Left renal cortex interstitium (tissue), 4 donors: ENCODE data around the gene HSPB8. TPM values are rescaled to one million over a fixed set of nuclear protein-coding genes. Genes with fewer than 3 reads are reported as not detected.
A peak's percentile ranks its signal among the peaks of the same experiment; 100 is the strongest.
"Not testable (repeated sequence)": the region's sequence is repeated elsewhere in the genome, so short reads cannot be mapped to it uniquely, and the experiment has no call there.

Source experiments
- DNase-seq, 4 donors: peaks; one replicate each; pipeline ENCODE4 v3.0.0-alpha.2; 2013; ENCODE audit warnings: low read depth in 4 of 4, low spot score in 2 of 4, missing footprints in 1 of 4
- polyA plus RNA-seq, 4 donors: library from polyadenylated mRNA; unstranded; fragments of 120-200 nt; gene quantifications; one replicate each; pipeline ENCODE4 v1.2.1, GENCODE V29; 2013; ENCODE audit not compliant: insufficient read length in 4 of 4

HSPB8 gene
- polyA plus RNA-seq, 4 donors: 6.1 to 8.9 (median 7.0) TPM

GRCh38 chr12:119202544-119202943 is 23.8 kb downstream of the HSPB8 start:
- no peak for DNase-seq

- peak in 2 of 4 donors; percentile 30 to 33 for DNase-seq
Observed at GRCh38 chr12:119204131-119204530, 25.4 kb downstream of the HSPB8 start.

DNA sequence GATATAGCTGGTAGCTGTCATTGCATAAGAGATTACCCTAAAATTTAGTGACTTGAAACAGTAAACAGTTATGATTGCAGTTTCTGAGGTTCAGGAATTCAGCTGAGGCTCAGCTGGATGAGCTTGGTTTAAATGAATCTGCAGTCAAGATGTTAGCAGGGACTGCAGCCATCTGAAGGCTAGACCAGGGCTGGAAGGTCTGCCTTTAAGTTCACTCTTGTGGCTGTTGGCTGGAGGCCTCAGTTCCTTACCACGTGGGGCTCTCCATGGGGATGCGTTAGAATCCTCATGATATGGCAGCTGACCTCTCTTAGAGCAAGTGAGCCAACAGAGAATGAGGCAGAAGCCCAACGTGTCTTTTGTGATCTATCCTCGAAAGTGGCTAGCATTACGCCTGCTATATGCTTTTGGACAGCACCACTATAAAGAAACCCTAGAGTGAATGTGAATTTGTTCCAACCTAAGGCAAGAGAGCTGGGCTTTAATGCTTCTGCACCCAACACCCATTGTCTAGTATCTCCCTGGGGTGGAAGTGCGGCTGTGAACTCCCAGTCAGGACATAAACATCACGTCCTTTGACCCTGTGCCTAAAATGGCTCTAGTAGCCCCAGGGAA is 26.0 kb downstream of the HSPB8 start:
- DNase-seq: no peak

DNA sequence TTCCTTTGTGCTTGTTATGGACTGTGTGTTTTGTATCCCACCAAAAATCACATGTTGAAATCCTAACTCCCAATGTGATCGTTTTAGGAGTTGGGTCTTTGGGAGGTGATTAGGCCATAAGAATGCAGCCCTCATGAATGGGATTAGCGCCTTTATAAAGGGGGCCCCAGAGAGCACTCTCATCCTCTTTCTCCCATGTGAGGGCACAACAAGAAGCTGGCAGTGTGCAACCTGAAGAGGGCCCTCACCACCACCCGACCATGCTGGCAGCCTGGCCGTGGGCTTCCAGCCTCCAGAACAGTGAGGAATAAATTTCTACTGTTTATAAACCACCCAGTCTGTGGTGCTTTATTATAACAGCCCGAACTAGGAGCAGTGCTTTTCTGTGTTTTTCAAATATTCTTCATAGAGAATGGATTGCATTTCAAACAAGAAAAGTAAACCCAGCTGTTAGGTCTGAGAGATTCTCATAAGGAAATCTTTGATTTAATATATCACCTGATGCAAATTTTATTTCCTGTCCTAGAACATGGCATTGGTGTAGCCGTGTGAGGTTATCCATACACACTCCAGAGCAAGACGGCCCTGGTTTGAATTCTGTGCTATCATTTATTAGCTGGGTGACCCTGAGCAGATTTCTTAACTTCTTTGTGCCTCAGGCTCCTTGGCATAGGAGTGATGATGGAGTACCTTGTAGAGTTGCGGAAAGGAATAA is 27.8 kb downstream of the HSPB8 start:
- DNase-seq: no peak

DNA sequence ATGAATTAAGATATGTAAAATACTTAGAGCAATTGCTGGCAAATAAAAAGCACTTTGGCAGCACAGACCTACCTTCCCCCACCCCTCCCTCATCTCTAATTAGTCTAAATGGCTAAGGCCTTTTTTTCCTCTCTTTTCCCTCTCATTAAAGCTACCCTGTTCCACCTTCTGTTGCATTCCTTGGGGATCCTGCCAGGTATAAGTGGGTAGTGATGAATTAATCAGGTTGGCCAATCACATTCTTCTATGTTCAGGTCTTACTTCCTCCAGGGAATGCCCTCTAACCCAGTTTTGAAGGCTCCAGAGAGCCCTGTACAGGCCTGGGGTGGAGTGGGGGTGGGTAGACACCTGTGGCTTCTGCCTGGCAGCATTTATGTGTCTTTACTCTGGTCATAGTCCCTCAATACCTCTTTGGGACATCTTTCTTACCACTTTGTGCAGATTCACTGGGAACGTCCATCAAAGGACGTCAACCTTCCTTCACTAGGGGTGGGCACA is 28.4 kb downstream of the HSPB8 start:
- DNase-seq: no peak

DNA sequence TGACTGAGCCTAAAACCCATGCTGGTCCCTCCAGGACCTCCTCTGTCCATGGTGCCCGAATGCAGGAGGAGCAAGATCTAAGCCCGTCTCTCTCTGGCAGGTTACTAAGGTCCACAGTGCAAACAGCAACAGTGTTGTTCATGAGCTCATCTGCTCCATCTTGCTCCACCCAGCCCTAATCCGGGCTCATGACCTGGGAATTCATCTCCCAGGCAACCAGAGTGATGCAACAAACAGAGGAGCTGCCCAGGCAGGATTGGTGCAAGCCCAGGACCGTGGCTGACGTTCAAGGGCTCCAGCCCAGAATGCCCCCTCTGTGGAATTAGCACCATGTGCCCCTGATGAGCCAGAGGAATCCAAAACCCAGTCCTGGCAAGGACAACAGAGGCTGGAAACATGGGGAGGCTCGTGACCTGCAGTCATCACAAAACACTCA is 29.9 kb downstream of the HSPB8 start:
- DNase-seq: no peak

DNA sequence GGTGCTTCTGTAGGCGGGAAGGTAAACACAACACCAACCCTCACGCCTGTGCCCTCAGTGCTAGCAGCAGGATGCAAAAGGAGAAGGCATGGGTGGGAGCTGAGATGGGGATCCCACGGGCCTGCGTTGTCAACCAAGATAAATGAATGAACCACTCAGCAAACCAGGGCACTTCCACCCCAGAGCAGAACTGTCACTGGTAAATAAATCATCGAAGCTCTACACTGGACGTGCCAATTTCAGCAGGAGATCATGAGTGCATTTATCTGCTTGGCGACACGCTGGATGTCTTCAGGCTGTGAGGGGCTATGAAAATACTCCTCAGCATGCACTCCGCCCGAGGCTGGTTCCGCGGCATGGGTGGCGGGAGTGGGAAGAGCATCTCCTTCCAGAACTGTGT is 33.2 kb downstream of the HSPB8 start:
- DNase-seq: no peak

DNA sequence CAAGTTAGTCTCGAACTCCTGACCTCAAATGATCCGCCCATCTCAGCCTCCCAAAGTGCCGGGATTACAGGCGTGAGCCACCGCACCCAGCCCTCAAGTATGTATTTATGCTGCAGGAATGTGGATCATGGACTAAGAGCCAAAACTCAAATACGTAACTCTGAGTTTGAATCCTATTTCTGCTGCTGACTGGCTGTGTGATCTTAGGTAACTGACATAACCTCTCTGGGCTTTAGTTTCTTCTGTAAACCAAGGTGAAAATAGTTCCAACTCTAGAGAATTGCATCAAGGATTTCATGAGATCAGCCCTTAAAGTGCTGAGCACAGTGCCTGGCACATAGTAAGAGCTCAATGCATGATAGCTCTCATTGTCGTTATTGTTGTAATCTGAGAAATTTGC is 37.4 kb downstream of the HSPB8 start:
- no peak for DNase-seq

- DNase-seq: not testable (repeated sequence)
Observed at GRCh38 chr12:119218875-119219274, 40.1 kb downstream of the HSPB8 start.

DNA sequence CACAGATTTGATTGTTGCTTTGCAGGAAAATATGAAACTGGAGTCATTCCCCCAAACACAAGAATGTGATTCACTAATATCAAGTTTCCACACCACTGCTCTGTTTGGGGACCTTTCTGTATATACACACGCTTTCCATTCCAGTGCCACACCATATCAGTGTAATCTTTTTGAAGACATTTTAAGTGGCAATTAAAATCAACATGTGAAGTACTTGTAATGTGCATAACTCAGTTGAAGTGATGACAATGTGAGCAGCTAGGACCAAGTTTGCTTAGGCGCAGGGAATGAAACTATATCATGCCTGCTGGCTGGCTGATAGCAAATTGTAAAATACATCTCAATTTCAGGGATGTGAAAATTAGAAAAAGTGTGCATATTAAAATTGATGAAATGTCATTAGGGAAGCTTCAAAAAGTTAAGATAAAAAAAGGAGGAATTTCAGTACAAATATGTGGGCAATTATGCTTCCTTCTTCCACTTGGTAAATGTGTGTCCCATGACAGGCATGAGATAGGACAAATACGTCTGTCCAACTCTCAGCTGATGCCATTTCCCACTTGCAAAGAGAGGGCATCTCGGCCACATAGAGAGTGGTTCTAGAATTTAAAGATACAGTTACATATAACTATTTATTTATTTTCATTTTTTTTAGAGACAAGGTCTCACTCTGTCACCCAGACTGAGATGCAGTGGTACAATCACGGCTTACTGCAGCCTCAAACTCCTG is 43.7 kb downstream of the HSPB8 start:
- no peak for DNase-seq

GRCh38 chr12:119225454-119225853 is 46.7 kb downstream of the HSPB8 start:
- DNase-seq: no peak

GRCh38 chr12:119227292-119227691 is 48.6 kb downstream of the HSPB8 start:
- DNase-seq: no peak

DNA sequence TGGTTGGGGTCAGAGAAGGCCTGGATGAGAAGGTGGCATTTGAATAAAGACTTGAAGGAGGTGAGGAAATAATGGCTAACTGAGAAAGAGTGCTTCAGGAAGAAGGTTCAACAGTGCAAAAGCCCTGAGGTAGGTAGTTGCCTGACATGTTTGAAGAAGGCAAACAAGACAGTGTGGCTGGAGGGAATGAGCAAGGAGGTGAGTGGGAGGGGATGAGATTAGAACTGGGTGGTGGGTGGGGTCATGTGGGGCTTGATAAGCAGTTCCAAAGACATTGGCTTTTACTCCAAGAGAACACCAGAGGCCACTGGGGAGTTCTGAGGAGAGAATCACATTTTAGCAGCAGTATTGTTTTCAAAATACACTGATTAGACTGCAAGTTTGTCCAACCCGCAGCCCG is 50.5 kb downstream of the HSPB8 start:
- DNase-seq: no peak

DNA sequence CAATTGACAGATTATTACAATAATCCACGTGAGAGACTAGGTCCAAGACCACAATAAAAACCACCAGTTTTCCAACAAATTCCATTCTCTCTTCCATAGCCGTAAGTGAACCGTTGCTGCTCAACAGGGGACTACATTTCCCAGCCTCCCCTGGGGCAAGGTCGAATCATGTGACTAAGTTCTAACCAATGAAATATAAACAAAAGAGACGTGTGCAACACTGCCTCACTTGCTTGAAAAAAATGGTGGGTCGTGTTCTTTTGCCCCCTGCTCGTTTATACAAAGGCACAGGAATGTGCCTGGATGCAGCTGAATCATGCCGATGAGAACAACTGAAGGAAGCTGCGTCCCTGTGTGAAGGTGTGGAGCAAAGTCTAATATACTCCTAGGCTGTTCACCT is 51.1 kb downstream of the HSPB8 start:
- peak in 1 of 4 donors; percentile 8 for DNase-seq

- no peak for DNase-seq
Observed at GRCh38 chr12:119230807-119231206, 52.1 kb downstream of the HSPB8 start.

DNA sequence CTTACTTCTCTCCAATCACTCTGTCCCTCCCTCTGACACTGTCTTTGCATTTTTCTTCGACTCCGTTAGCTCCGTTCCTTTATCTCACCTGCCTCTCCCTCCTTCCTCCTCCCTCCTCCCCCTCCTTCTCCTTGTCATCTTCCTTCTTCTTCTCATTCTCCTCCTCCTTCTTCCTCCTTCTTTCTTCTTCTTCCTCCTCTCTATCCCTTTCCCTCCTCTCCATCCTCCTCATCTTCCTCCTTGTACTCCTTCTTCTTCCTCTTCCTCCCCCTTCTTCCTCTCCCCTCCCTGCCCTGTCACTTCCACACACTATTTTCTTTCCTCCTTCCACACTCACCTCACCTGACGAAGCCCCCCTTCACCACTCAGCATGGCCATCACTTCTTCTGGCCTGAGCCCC is 53.0 kb downstream of the HSPB8 start:
- DNase-seq: no peak

GRCh38 chr12:119235197-119235751 is 56.5 kb downstream of the HSPB8 start:
- DNase-seq: no peak

GRCh38 chr12:119236372-119236771 is 57.6 kb downstream of the HSPB8 start:
- no peak for DNase-seq

DNA sequence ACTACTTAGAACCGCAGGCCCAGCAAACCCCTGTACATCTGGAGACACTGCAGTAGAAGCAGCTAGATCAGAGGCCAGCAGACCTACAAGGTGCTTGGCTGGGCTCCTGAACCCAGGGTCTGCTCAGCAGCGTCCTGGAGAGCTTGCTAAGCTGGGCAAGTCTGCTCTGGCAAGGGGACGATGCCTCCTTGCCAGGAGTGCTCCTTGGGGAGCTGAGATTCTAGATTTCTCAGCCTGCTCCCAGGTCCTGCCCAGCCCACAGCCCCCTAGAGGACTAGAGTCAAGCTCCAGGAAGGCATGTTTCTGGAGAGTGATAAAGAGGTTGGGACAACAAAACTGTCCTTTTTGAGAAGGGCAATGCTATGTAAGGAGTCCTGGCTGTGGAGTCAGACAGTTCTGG is 60.3 kb downstream of the HSPB8 start:
- no peak for DNase-seq

DNA sequence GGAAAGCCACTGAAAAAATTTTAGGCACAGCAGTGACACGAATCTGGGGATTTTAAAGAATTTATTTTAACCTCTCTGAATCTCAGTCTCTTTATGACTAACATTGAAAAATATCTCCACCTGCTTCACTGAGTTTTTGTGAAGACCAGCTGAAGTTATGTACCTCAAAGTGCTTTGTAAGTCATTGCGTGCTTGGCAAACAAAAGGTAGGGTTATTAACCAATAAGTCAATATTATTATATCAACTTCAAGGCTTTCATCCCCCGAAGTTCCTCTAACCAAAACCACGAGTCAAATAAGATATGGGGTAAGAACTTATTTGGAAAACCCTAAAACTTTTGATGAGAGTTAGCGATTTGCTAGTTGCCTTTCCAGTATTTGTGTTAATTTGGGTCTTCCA is 62.3 kb downstream of the HSPB8 start:
- DNase-seq: no peak

DNA sequence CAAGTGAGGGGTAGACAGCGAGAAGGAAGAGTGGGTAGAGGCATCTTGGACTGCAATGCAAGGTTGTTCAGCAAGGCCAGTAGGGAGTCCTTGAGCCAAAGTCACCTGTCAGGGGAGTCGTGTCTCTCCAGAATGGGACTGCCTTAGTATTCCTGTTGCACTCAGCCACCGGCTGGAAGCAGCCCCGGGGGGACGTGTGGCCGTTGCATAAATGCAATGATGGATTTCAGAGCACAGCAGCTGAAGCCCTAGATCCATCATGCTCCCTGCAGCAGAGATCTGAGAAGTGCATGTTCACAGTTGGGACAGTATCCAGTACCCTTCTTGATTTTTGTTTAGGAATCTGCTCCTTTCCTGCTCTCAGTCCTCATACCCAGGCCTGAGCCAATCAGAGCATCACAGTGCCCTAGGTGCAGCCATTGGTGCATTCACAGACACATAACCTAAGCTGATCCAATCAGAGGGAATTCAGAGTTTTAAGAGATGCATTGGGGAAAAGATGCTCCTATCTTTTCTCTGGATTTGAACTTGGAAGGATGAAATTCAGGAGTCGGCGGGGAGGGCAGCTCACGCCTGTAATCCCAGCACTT is 62.9 kb downstream of the HSPB8 start:
- no peak for DNase-seq
